GM18868 (cell line): ENCODE measurements around the gene GPC5.
A peak's percentile ranks its signal among the peaks of the same experiment; 100 is the strongest.

Experiments
- ATAC-seq: cut with Tn5 transposase; IDR thresholded peaks from one replicate; pipeline ENCODE4 v1.9.1; 2021; ENCODE audit warnings: mild to moderate bottlenecking, moderate library complexity; ENCODE audit not compliant: unreplicated experiment

GPC5 gene

GRCh38 chr13:91930687-91931086 lies 532.3 kb downstream of the GPC5 start:
- ATAC-seq, result no peak

- no peak for ATAC-seq
Measured at GRCh38 chr13:91934354-91934753, 535.9 kb downstream of the GPC5 start.

- ATAC-seq, result peak; percentile 75
Measured at GRCh38 chr13:91946498-91947070, 548.2 kb downstream of the GPC5 start.

- ATAC-seq, result no peak
Measured at GRCh38 chr13:91948736-91949135, 550.3 kb downstream of the GPC5 start.

GRCh38 chr13:91950803-91951202 lies 552.4 kb downstream of the GPC5 start:
- no peak for ATAC-seq

- no peak for ATAC-seq
Measured at GRCh38 chr13:91955546-91956355, 557.3 kb downstream of the GPC5 start.

GRCh38 chr13:91960947-91961346 lies 562.5 kb downstream of the GPC5 start:
- ATAC-seq, result no peak

GRCh38 chr13:91962946-91963345 lies 564.5 kb downstream of the GPC5 start:
- ATAC-seq, result no peak

- no peak for ATAC-seq
Measured at GRCh38 chr13:91965511-91965910, 567.1 kb downstream of the GPC5 start.

- ATAC-seq, result no peak
Measured at GRCh38 chr13:91978571-91978970, 580.1 kb downstream of the GPC5 start.

- ATAC-seq, result peak; percentile 68
Measured at GRCh38 chr13:91986761-91987483, 588.5 kb downstream of the GPC5 start.

- no peak for ATAC-seq
Measured at GRCh38 chr13:91988331-91988730, 589.9 kb downstream of the GPC5 start.

GRCh38 chr13:92012787-92013186 lies 614.4 kb downstream of the GPC5 start:
- no peak for ATAC-seq

- no peak for ATAC-seq
Measured at GRCh38 chr13:92017737-92018136, 619.3 kb downstream of the GPC5 start.

GRCh38 chr13:92028695-92029094 lies 630.3 kb downstream of the GPC5 start:
- no peak for ATAC-seq

- no peak for ATAC-seq
Measured at GRCh38 chr13:92029641-92030040, 631.2 kb downstream of the GPC5 start.

GRCh38 chr13:92038905-92039304 lies 640.5 kb downstream of the GPC5 start:
- no peak for ATAC-seq

- ATAC-seq, result no peak
Measured at GRCh38 chr13:92042522-92042921, 644.1 kb downstream of the GPC5 start.

GRCh38 chr13:92044351-92044750 lies 645.9 kb downstream of the GPC5 start:
- ATAC-seq, result no peak

GRCh38 chr13:92054389-92054788 lies 656.0 kb downstream of the GPC5 start:
- no peak for ATAC-seq

GRCh38 chr13:92074658-92075057 lies 676.2 kb downstream of the GPC5 start:
- peak; percentile 75 for ATAC-seq

- no peak for ATAC-seq
Measured at GRCh38 chr13:92097337-92097903, 699.0 kb downstream of the GPC5 start.
